Urinary bladder (tissue), 4 donors: ENCODE data around the gene MFSD11. TPM values are rescaled to one million over a fixed set of nuclear protein-coding genes. Genes with fewer than 3 reads are reported as not detected.
A peak's percentile ranks its signal among the peaks of the same experiment; 100 is the strongest.
"Not testable (repeated sequence)": the region's sequence is repeated elsewhere in the genome, so short reads cannot be mapped to it uniquely, and the experiment has no call there.

Source experiments
- DNase-seq: peaks from one replicate; pipeline ENCODE4 v3.0.0-alpha.2; 2015; ENCODE audit errors: extremely low spot score
- H3K27ac ChIP-seq: one replicate; pipeline ENCODE4 v1.5.1; 2013; ENCODE audit warnings: low read depth, mild to moderate bottlenecking, moderate library complexity
- H3K36me3 ChIP-seq: one replicate; pipeline ENCODE4 v1.6.1; 2013; ENCODE audit warnings: mild to moderate bottlenecking, moderate library complexity; ENCODE audit not compliant: insufficient read depth
- H3K4me1 ChIP-seq: one replicate; pipeline ENCODE4 v1.6.1; 2013; ENCODE audit warnings: mild to moderate bottlenecking, moderate library complexity; ENCODE audit not compliant: insufficient read depth
- H3K4me3 ChIP-seq: one replicate; pipeline ENCODE4 v1.5.1; 2013; ENCODE audit warnings: low read depth, low read length
- WGBS: extraction: QIAGEN DNeasy Blood & Tissue Kit; methylation state at CpG from one replicate; pipeline ENCODE4 v1.1.7; 2013; 5-methylcytosine and 5-hydroxymethylcytosine counted together
- polyA plus RNA-seq: library from polyadenylated mRNA; stranded (reverse); fragments of 200-250 nt; gene quantifications from one replicate; pipeline ENCODE4 v1.2.3, GENCODE V29; 2013
- total RNA-seq: library from RNA; depleted of rRNA; stranded (reverse); fragments of >200 nt; gene quantifications from one replicate; pipeline ENCODE4 v1.2.3, GENCODE V29; 2014
- donor health status: healthy with polysubstance abuse.
- donor health status: healthy.

MFSD11 gene
- total and polyA plus RNA-seq, 2 donors, result 16.6 to 69.5 TPM

DNA sequence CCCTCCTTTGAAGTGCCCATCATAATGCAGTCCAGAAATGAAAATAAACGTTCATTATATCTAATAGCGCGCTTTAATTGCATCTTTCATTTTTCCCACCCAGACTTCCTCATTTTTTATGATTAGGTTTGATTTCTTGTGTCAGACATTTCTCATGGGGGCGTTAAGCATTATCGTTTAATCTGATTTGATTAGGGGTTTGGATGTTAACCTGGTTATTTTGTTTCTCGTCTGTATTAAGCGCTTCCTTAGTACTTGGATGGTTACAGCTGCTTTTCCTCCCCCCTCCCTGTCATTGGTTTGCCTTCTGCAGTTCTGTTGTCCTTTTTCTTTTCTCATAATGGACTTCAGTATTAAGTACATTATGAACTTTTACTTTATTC, 540 bp downstream of the MFSD11 start:
- DNase-seq, result no peak
- peak overlapping the region; percentile 44 for H3K4me3 ChIP-seq
- no peaks in the 10 kb centered on the region for H3K4me1 ChIP-seq
- peak overlapping the region; percentile 31 for H3K27ac ChIP-seq
- 3% methylated on average over 7 of the region's 7 CpGs for WGBS
- peaks cover 1% of the 10 kb centered on the region for H3K36me3 ChIP-seq

DNA sequence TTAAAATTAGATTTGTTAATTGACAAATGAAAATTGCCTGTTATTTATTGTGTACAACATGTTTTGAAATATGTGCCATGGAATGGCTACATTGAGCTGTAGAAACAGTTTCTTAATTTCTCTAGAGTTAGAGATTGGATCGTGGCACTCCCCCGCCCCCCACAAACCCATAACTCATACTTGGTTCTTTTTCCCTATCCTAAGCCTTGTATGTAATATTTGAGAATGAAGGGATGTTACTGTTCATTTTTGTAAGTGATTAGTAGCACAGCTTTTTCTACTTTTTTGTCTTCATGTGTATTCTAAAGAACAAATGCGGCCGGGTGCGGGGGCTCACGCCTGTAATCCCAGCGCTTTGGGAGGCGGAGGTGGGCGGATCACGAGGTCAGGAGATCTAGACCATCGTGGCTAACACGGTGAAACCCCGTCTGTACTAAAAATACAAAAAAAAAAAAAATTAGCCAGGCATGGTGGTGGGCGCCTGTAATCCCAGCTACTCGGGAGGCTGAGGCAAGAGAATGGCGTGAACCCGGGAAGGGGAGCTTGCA, 1.7 kb downstream of the MFSD11 start:
- 87% methylated on average over 17 of the region's 17 CpGs for whole genome bisulfite sequencing
- not testable (repeated sequence) for H3K36me3 ChIP-seq

DNA sequence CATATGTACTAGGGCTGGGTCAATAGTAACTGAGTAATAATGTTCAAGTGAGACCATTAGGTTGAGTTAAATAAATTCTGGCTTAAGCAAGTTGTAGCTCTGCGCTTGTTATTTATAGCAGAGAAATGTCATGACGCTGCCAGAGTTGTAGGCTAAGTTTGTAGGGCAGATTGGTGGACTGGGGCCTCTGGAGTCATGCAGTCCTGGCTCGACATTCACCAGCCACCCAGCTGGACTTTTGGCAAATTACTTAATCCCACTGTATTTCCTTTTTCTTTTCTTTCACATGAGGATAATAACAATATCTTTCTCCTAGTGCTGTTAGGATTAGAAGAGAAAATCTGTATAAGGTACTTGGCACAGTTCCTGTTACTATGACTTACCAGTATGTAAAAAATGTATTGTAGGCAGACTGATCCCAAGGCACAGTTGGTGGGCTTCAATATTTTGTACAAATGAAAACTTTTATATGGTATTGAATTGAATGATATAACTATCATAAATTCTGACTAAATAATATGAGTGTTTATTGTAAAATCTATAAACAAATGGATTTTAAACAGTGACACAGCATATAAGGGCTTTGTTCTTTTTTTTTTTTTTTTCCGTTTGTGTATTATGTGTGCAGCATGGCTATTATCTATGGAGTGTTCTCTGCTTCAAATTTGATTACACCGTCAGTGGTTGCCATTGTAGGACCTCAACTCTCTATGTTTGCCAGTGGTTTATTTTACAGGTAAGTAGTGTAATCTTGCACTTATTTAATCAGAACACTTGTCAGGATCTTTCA, 2.6 kb downstream of the MFSD11 start:
- Histone ChIP-seq H3K36me3 (no peaks in the 10 kb centered on the region), H3K4me3 (no peak overlapping the region), H3K4me1 (no peaks in the 10 kb centered on the region), H3K27ac (peak overlapping the region; percentile 5)
- no peak for DNase-seq
- WGBS, result 32% methylated on average over 5 of the region's 5 CpGs

More for the DNA sequence above, 1.7 kb downstream of the MFSD11 start:
- H3K4me1 ChIP-seq, DNase-seq, H3K4me3 ChIP-seq, H3K27ac ChIP-seq: not testable (repeated sequence)

GRCh38 chr17:76742958-76743357, 5.0 kb downstream of the MFSD11 start:
- no peaks in the 10 kb centered on the region for H3K36me3 ChIP-seq
- H3K4me1 ChIP-seq, result no peaks in the 10 kb centered on the region
- no peak for DNase-seq
- no peak overlapping the region for H3K4me3 ChIP-seq
- H3K27ac ChIP-seq, result no peak overlapping the region

DNA sequence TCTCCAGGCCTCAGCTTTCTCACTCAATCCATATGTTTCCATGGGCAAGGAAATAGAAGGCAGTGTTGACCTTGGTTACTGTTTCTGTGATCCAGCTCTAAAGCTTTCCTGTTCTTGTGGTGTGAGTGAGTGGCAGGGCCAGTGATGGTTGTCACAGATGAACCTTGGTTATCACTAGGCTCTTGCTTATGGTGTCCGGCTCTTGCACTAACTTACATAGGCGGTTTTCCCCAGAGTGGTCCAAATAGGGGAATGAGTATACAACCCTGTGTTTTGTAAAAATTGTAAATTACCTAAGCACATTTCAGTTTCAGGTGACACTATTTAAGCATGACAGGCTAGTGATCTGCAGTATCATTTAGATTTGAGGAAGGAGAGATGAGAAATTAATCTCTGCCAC, 6.8 kb downstream of the MFSD11 start:
- Histone ChIP-seq H3K36me3 (no peaks in the 10 kb centered on the region), H3K27ac (no peak overlapping the region), H3K4me3 (no peak overlapping the region), H3K4me1 (no peaks in the 10 kb centered on the region)
- DNase-seq, result no peak
- 95% methylated on average over 2 of the region's 2 CpGs for WGBS

DNA sequence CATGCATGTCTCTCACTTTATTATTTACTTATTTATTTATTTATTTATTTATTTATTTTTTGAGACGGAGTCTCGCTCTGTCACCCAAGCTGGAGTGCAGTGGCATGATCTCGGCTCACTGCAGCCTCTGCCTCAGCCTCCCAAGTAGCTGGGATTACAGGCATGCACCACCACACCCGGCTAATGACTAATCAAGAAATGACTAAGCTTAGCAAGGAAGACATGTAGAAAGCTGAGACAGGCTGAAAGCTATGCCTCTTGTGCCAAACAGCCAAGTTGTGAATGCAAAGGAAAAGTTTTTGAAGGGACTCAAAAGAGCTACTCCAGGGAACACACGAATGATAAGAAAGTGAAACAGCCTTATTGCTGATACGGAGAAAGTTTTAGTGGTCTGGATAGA, 7.9 kb downstream of the MFSD11 start:
- 97% methylated on average over 6 of the region's 6 CpGs for WGBS
- not testable (repeated sequence) for H3K4me3 ChIP-seq, DNase-seq, H3K4me1 ChIP-seq, H3K36me3 ChIP-seq, H3K27ac ChIP-seq

GRCh38 chr17:76747716-76748363, 9.9 kb downstream of the MFSD11 start:
- H3K4me1 ChIP-seq, result no peaks in the 10 kb centered on the region
- H3K4me3 ChIP-seq, result no peak overlapping the region
- no peaks in the 10 kb centered on the region for H3K36me3 ChIP-seq
- DNase-seq, result no peak
- 78% methylated on average over 9 of the region's 9 CpGs for WGBS
- H3K27ac ChIP-seq, result no peak overlapping the region

DNA sequence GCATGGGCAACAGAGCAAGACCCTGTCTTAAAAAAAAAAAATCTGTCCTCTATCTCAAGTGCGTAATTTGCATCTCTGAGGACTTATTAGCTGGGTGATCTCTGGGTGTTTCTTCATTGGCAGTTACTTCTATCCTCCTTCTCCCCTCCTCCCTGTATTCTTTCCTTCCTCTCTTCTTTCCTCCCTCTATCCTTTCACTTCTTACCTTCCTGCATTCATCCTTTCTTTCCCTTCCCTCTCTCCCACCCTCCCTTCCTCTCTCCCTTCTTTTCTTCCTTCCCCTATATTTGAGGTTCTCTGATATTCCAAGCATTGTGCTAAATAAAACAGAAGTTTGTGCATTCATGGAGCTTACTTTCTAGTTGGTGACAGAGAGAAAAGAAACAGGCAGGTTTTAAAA, 10.7 kb downstream of the MFSD11 start:
- DNase-seq, result no peak
- H3K4me1 ChIP-seq, result no peaks in the 10 kb centered on the region
- 100% methylated on average over 1 of the region's 1 CpG for WGBS
- H3K27ac ChIP-seq, result no peak overlapping the region
- no peak overlapping the region for H3K4me3 ChIP-seq
- H3K36me3 ChIP-seq, result no peaks in the 10 kb centered on the region

- Histone ChIP-seq H3K27ac (no peak overlapping the region), H3K4me3 (no peak overlapping the region), H3K4me1 (no peaks in the 10 kb centered on the region), H3K36me3 (no peaks in the 10 kb centered on the region)
- WGBS, result 91% methylated on average over 3 of the region's 3 CpGs
- no peak for DNase-seq
Measured at GRCh38 chr17:76751416-76751993, 13.6 kb downstream of the MFSD11 start.

- no peak for DNase-seq
- H3K27ac ChIP-seq, result no peak overlapping the region
- no peak overlapping the region for H3K4me3 ChIP-seq
- 86% methylated on average over 4 of the region's 4 CpGs for WGBS
- H3K36me3 ChIP-seq, result no peaks in the 10 kb centered on the region
- no peaks in the 10 kb centered on the region for H3K4me1 ChIP-seq
Measured at GRCh38 chr17:76752006-76752405, 14.1 kb downstream of the MFSD11 start.

DNA sequence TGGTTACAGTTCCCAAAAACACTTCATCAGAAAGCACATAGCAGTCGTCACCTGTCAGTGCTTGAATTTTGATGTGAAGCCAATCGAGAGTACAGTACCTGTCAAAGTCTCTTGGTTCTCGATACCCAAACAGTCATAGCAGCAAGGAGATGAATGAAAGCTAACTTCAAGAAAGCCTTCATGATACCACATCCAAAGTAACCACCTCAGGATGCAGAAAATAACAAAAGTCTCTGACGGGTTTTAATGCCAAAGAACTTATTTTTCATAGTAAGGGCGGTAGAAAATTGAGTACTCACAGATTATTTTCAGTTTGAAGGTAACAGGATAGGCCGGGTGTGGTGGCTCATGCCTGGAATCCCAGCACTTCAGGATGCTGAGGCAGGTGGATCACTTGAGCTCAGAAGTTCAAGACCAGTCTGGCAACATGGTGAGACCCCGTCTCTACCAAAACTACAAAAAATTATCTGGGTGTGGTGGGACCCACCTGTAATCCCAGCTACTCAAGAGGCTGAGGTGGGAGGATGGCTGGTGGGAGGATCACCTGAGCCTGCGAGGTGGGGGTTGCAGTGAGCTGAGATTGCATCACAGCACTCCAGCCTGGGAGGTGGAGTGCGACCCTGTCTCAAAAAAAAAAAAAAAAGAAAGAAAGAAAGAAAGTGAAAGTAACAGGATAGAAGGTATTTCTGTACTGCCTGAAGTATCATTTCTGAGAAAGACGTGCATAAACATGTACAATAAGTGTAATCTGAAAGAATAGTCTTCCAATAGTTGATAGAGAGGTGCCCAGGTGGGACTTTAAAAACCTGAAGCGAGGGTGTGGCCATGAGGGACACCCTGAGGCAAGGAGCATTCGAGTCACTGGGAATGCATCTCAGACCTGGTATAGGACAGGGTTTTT, 15.4 kb downstream of the MFSD11 start:
- no peak overlapping the region for H3K4me3 ChIP-seq
- no peaks in the 10 kb centered on the region for H3K4me1 ChIP-seq
- no peak overlapping the region for H3K27ac ChIP-seq
- 87% methylated on average over 12 of the region's 12 CpGs for WGBS
- H3K36me3 ChIP-seq, result no peaks in the 10 kb centered on the region
- DNase-seq, result no peak

DNA sequence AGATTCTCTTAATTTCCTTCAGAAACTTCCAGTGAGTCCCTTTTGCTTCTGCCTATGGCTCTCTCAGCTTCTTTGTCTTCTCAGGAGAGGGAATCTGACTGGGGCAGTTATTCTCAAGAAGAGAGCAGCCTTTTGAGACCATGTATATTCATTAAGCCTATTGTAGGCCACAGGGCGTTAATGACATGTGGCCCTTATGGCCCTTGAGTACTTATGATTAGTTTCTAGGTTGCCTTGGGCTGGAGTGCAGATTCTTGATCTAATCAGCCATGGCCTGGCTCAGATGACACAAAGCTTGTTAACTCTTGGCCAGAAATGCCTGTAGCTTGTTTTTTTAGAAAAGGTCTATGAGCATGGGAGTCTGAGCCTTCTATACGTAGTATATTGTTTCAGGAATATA, 17.4 kb downstream of the MFSD11 start:
- no peak overlapping the region for H3K4me3 ChIP-seq
- 97% methylated on average over 2 of the region's 2 CpGs for WGBS
- H3K27ac ChIP-seq, result no peak overlapping the region
- no peak for DNase-seq
- no peaks in the 10 kb centered on the region for H3K36me3 ChIP-seq
- H3K4me1 ChIP-seq, result no peaks in the 10 kb centered on the region

GRCh38 chr17:76757256-76757655, 19.3 kb downstream of the MFSD11 start:
- Histone ChIP-seq H3K4me1 (no peaks in the 10 kb centered on the region), H3K36me3 (peaks cover 2% of the 10 kb centered on the region), H3K27ac (no peak overlapping the region), H3K4me3 (no peak overlapping the region)
- no peak for DNase-seq
- 90% methylated on average over 5 of the region's 5 CpGs for WGBS
